AG04449 (cell line): ENCODE data around the gene TRAPPC5.

Source experiments
- CTCF ChIA-PET: fragments of 350-600 bp; formaldehyde crosslinking; extraction: SDS; loops from one replicate; lab custom pipeline; 2021; ENCODE audit warnings: antibody characterized with exemption; lab: Yijun Ruan, JAX
- POLR2A ChIA-PET: fragments of 400-600, 350-600 bp; formaldehyde crosslinking; extraction: SDS; loops from one replicate; lab custom pipeline; 2020; ENCODE audit warnings: antibody characterized with exemption, inconsistent platforms; lab: Yijun Ruan, JAX
- DNase-seq: peaks from one replicate; pipeline ENCODE4 v3.0.0-alpha.2; 2010; ENCODE audit warnings: low read depth, low spot score
- H3K4me3 ChIP-seq: 2 replicates; pipeline ENCODE4 v1.5.1; 2011; ENCODE audit warnings: low read depth, mild to moderate bottlenecking, control low read depth, low read length
- CTCF ChIP-seq: IDR thresholded peaks from one replicate; pipeline ENCODE4 v1.5.1; 2011; ENCODE audit warnings: mild to moderate bottlenecking, moderate library complexity, low read length, control low read depth, inconsistent platforms; ENCODE audit not compliant: insufficient read depth; ENCODE audit errors: missing control alignments

Gene TRAPPC5

GRCh38 chr19:7645163-7645562 is 35.5 kb upstream of the TRAPPC5 start:
- no peak for TF ChIP-seq CTCF
- ChIA-PET POLR2A (no interaction called here), CTCF (no interaction called here)
- H3K4me3 ChIP-seq = no peak overlapping the region
- no peak for DNase-seq

GRCh38 chr19:7645656-7646425 is 34.8 kb upstream of the TRAPPC5 start:
- no peak for DNase-seq
- ChIA-PET CTCF (no interaction called here), POLR2A (no interaction called here)

GRCh38 chr19:7646426-7646700 is 34.3 kb upstream of the TRAPPC5 start:
- POLR2A ChIA-PET = no interaction called here
- CTCF ChIA-PET = no interaction called here
- DNase-seq = no peak
- no peak for TF ChIP-seq CTCF
- H3K4me3 ChIP-seq = no peak overlapping the region

More at GRCh38 chr19:7645656-7646425, 34.8 kb upstream of the TRAPPC5 start:
- H3K4me3 ChIP-seq = no peak overlapping the region
- no peak for TF ChIP-seq CTCF

- no peak for DNase-seq
- TF ChIP-seq CTCF = no peak
- POLR2A ChIA-PET = no interaction called here
- CTCF ChIA-PET = no interaction called here
- H3K4me3 ChIP-seq = no peak overlapping the region
Observed at GRCh38 chr19:7647156-7647555, 33.5 kb upstream of the TRAPPC5 start.

- H3K4me3 ChIP-seq = no peak overlapping the region
- CTCF ChIA-PET = interaction anchor here (0.8 to 7.3 kb wide), 3 partner anchors 6 to 152 kb away, joined by 5 to 65 read pairs (median 18); partner anchors contain the start of gene TRAPPC5
- POLR2A ChIA-PET = no interaction called here
- DNase-seq = no peak
- no peak for TF ChIP-seq CTCF
Observed at GRCh38 chr19:7648265-7649014, 32.2 kb upstream of the TRAPPC5 start.

GRCh38 chr19:7650148-7650547 is 30.5 kb upstream of the TRAPPC5 start:
- no peak for TF ChIP-seq CTCF
- H3K4me3 ChIP-seq = no peak overlapping the region
- ChIA-PET CTCF (interaction anchor here (2.1 to 7.3 kb wide), 5 partner anchors 8 to 150 kb away, joined by 12 to 65 read pairs (median 22); partner anchors contain the start of gene TRAPPC5), POLR2A (no interaction called here)
- no peak for DNase-seq
